ENCODE measurements around the gene CD180. TPM values are rescaled to one million over a fixed set of nuclear protein-coding genes. Genes with fewer than 3 reads are reported as not detected.

The CD180 gene
- total RNA-seq, 1 donor from 2014 or later: not detected

GRCh38 chr5:67154556-67155206, 41.9 kb downstream of the CD180 start:
- Mint-ChIP-seq H3K27me3 (ENCODE audit: unreplicated experiment) (no peaks in the 10 kb centered on the region), H3K4me1 (ENCODE audit: low read depth, unreplicated experiment) (no peaks in the 10 kb centered on the region), H3K36me3 (ENCODE audit: unreplicated experiment) (no peaks in the 10 kb centered on the region), H3K4me3 (ENCODE audit: unreplicated experiment) (no peak overlapping the region), H3K27ac (ENCODE audit: unreplicated experiment) (no peak overlapping the region), H3K9me3 (ENCODE audit: unreplicated experiment) (no peaks in the 10 kb centered on the region)
- no peak for DNase-seq
- TF ChIP-seq, protein P1, sequence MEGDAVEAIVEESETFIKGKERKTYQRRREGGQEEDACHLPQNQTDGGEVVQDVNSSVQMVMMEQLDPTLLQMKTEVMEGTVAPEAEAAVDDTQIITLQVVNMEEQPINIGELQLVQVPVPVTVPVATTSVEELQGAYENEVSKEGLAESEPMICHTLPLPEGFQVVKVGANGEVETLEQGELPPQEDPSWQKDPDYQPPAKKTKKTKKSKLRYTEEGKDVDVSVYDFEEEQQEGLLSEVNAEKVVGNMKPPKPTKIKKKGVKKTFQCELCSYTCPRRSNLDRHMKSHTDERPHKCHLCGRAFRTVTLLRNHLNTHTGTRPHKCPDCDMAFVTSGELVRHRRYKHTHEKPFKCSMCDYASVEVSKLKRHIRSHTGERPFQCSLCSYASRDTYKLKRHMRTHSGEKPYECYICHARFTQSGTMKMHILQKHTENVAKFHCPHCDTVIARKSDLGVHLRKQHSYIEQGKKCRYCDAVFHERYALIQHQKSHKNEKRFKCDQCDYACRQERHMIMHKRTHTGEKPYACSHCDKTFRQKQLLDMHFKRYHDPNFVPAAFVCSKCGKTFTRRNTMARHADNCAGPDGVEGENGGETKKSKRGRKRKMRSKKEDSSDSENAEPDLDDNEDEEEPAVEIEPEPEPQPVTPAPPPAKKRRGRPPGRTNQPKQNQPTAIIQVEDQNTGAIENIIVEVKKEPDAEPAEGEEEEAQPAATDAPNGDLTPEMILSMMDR (IDR thresholded peaks at IDR 0.05; ENCODE audit: partially characterized antibody, unreplicated experiment): no peak

GRCh38 chr5:67153292-67153691, 43.3 kb downstream of the CD180 start:
- H3K27ac Mint-ChIP-seq (ENCODE audit: unreplicated experiment): no peak overlapping the region
- H3K9me3 Mint-ChIP-seq (ENCODE audit: unreplicated experiment): no peaks in the 10 kb centered on the region
- H3K4me3 Mint-ChIP-seq (ENCODE audit: unreplicated experiment): no peak overlapping the region
- no peak for DNase-seq
- no peaks in the 10 kb centered on the region for H3K27me3 Mint-ChIP-seq (ENCODE audit: unreplicated experiment)
- TF ChIP-seq, protein P1 (IDR thresholded peaks at IDR 0.05; ENCODE audit: partially characterized antibody, unreplicated experiment): no peak
- H3K36me3 Mint-ChIP-seq (ENCODE audit: unreplicated experiment): no peaks in the 10 kb centered on the region
- peaks cover 7% of the 10 kb centered on the region for H3K4me1 Mint-ChIP-seq (ENCODE audit: low read depth, unreplicated experiment)

GRCh38 chr5:67152400-67152799, 44.2 kb downstream of the CD180 start:
- H3K4me3 Mint-ChIP-seq (ENCODE audit: unreplicated experiment): no peak overlapping the region
- no peak for DNase-seq
- H3K27me3 Mint-ChIP-seq (ENCODE audit: unreplicated experiment): no peaks in the 10 kb centered on the region
- H3K27ac Mint-ChIP-seq (ENCODE audit: unreplicated experiment): no peak overlapping the region
- TF ChIP-seq, protein P1 (IDR thresholded peaks at IDR 0.05; ENCODE audit: partially characterized antibody, unreplicated experiment): no peak
- peaks cover 7% of the 10 kb centered on the region for H3K4me1 Mint-ChIP-seq (ENCODE audit: low read depth, unreplicated experiment)
- no peaks in the 10 kb centered on the region for H3K9me3 Mint-ChIP-seq (ENCODE audit: unreplicated experiment)
- H3K36me3 Mint-ChIP-seq (ENCODE audit: unreplicated experiment): no peaks in the 10 kb centered on the region

DNA sequence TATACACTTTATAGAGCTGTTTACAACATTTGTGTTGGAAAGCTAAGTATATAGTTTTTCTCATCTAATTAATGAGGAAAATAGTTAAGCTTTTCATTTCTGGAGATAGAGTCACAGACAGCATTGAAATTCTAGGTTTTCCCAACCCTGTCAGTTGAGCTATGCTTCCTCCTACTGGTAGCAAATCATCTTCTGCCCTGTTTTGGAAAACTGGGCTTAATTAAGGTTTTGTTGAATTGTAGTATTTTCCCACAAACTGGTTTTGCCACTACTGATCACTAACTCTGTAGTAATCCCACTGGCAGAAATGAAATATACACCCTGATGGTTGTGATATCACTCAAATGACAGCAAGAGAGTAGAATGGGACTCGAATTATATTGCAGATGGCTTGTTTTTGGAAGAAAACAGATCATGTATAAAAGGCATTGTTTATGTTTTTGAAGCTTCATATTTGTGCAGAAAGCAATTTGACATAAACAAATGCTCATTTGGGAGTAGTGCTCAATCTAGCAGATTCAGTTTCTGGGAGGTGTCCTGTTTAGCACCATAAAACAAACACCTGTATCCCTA, 46.6 kb downstream of the CD180 start:
- TF ChIP-seq, protein P1 (IDR thresholded peaks at IDR 0.05; ENCODE audit: partially characterized antibody, unreplicated experiment): peak; percentile 19
- Mint-ChIP-seq H3K4me1 (ENCODE audit: low read depth, unreplicated experiment) (peaks cover 7% of the 10 kb centered on the region), H3K27me3 (ENCODE audit: unreplicated experiment) (no peaks in the 10 kb centered on the region), H3K9me3 (ENCODE audit: unreplicated experiment) (no peaks in the 10 kb centered on the region), H3K27ac (ENCODE audit: unreplicated experiment) (no peak overlapping the region), H3K4me3 (ENCODE audit: unreplicated experiment) (no peak overlapping the region), H3K36me3 (ENCODE audit: unreplicated experiment) (no peaks in the 10 kb centered on the region)
- no peak for DNase-seq
